ENCODE data around the gene PSMF1.

DNA sequence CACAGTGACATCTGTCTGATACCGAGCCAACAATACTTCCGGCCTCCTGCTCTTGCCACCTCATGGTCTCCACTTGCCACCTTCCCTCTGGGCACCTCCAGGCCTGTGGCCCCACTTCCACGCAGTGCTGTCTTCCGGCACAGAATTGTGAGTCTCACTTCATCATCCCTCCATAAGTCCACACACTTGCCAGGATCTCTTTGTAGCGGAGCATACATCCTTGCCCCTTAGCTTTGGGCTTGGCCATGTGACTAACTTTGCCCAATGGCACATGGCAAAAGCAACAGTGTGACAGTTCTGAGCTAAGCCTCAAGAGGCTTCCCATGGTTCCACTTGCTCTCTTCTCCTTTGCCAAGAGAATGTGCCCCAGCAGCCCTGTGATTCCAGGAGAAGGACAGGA lies 80.3 kb downstream of the PSMF1 start:
- TF ChIP-seq MXI1 (conservative IDR thresholded peaks at IDR 0.05; ENCODE audit: poor library complexity, severe bottlenecking) (no peak), POLR2AphosphoS5 (IDR thresholded peaks at IDR 0.05) (no peak), EZH2 (IDR thresholded peaks at IDR 0.05; ENCODE audit: borderline replicate concordance, insufficient read depth, low read length, poor library complexity, severe bottlenecking) (no peak), SMC3 (conservative IDR thresholded peaks at IDR 0.05; ENCODE audit: poor library complexity) (no peak), EP300 (conservative IDR thresholded peaks at IDR 0.05; ENCODE audit: poor library complexity, severe bottlenecking) (no peak), RAD21 (conservative IDR thresholded peaks at IDR 0.05) (no peak)
- TF ChIP-seq, protein P1, sequence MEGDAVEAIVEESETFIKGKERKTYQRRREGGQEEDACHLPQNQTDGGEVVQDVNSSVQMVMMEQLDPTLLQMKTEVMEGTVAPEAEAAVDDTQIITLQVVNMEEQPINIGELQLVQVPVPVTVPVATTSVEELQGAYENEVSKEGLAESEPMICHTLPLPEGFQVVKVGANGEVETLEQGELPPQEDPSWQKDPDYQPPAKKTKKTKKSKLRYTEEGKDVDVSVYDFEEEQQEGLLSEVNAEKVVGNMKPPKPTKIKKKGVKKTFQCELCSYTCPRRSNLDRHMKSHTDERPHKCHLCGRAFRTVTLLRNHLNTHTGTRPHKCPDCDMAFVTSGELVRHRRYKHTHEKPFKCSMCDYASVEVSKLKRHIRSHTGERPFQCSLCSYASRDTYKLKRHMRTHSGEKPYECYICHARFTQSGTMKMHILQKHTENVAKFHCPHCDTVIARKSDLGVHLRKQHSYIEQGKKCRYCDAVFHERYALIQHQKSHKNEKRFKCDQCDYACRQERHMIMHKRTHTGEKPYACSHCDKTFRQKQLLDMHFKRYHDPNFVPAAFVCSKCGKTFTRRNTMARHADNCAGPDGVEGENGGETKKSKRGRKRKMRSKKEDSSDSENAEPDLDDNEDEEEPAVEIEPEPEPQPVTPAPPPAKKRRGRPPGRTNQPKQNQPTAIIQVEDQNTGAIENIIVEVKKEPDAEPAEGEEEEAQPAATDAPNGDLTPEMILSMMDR (IDR thresholded peaks at IDR 0.05; ENCODE audit: poor library complexity, severe bottlenecking) = no peak
